Smooth muscle cell (in vitro differentiated cells): Measurements from ENCODE around the gene COL15A1. TPM values are rescaled to one million over a fixed set of nuclear protein-coding genes. Genes with fewer than 3 reads are reported as not detected.
A peak's percentile ranks its signal among the peaks of the same experiment; 100 is the strongest.

ENCODE experiments used
- DNase-seq: peaks from one replicate; lab custom pipeline; 2025; ENCODE audit not compliant: unreplicated experiment; lab: John Stamatoyannopoulos, UW
- H2AFZ ChIP-seq: fragments of 200-600 bp; sonication (generic); 2 replicates; pipeline ENCODE4 v1.6.0; 2016; ENCODE audit warnings: antibody characterized with exemption, low read depth, mild to moderate bottlenecking
- H3F3A ChIP-seq: fragments of 200-600 bp; sonication (generic); 2 replicates; pipeline ENCODE4 v1.6.0; 2017; ENCODE audit warnings: antibody characterized with exemption, low read depth
- H3K27ac ChIP-seq: fragments of 200-600 bp; sonication (generic); 2 replicates; pipeline ENCODE4 v1.5.1; 2016; ENCODE audit warnings: low read depth, mild to moderate bottlenecking
- H3K27me3 ChIP-seq: fragments of 200-600 bp; sonication (generic); 2 replicates; pipeline ENCODE4 v1.6.1; 2016; ENCODE audit warnings: low read depth, mild to moderate bottlenecking
- H3K36me3 ChIP-seq: fragments of 200-600 bp; sonication (generic); 2 replicates; pipeline ENCODE4 v1.5.1; 2016; ENCODE audit warnings: low read depth
- H3K4me1 ChIP-seq: fragments of 200-600 bp; sonication (generic); 2 replicates; pipeline ENCODE4 v1.5.1; 2016; ENCODE audit warnings: low read depth
- H3K4me2 ChIP-seq: fragments of 200-600 bp; sonication (generic); 2 replicates; pipeline ENCODE4 v1.6.0; 2016; ENCODE audit warnings: mild to moderate bottlenecking
- H3K4me3 ChIP-seq: fragments of 200-600 bp; sonication (generic); 2 replicates; pipeline ENCODE4 v1.5.1; 2016; ENCODE audit warnings: mild to moderate bottlenecking
- H3K79me2 ChIP-seq: fragments of 200-600 bp; sonication (generic); 2 replicates; pipeline ENCODE4 v1.6.0; 2016; ENCODE audit warnings: low read depth, mild to moderate bottlenecking
- H3K9ac ChIP-seq: fragments of 200-600 bp; sonication (generic); 2 replicates; pipeline ENCODE4 v1.6.0; 2016; ENCODE audit warnings: low read depth
- H3K9me3 ChIP-seq: fragments of 200-600 bp; sonication (generic); replicated peaks from 2 replicates; pipeline ENCODE4 v1.5.1; 2016; ENCODE audit warnings: low read depth
- H4K20me1 ChIP-seq: fragments of 200-600 bp; sonication (generic); 2 replicates; pipeline ENCODE4 v1.6.0; 2016; ENCODE audit warnings: low read depth
- WGBS: methylation state at CpG from one replicate; pipeline ENCODE4 v1.1.7; 2016; ENCODE audit warnings: low lambda C conversion rate; 5-methylcytosine and 5-hydroxymethylcytosine counted together
- polyA plus RNA-seq: library from polyadenylated mRNA; unstranded; fragments of >200 nt; fragmentation: Nextera tagmentation; extraction: Ambion mirVana; gene quantifications from 2 replicates; pipeline ENCODE4 v1.2.1, GENCODE V29; 2016
- total RNA-seq: library from RNA; depleted of rRNA; stranded (reverse); fragments of >200 nt; gene quantifications from 2 replicates; pipeline ENCODE4 v1.2.3, GENCODE V29; 2014
- TF ChIP-seq, protein P1 (sequence below): fragments of 200-600 bp; sonication (generic); IDR thresholded peaks from 2 replicates; pipeline ENCODE4 v1.5.1; 2017; ENCODE audit warnings: borderline replicate concordance, mild to moderate bottlenecking, antibody characterized with exemption; ENCODE audit not compliant: insufficient read depth, poor library complexity, severe bottlenecking

COL15A1 gene
- total and polyA plus RNA-seq, 2 experiments from 2014 or later = 222 to 293 TPM

DNA sequence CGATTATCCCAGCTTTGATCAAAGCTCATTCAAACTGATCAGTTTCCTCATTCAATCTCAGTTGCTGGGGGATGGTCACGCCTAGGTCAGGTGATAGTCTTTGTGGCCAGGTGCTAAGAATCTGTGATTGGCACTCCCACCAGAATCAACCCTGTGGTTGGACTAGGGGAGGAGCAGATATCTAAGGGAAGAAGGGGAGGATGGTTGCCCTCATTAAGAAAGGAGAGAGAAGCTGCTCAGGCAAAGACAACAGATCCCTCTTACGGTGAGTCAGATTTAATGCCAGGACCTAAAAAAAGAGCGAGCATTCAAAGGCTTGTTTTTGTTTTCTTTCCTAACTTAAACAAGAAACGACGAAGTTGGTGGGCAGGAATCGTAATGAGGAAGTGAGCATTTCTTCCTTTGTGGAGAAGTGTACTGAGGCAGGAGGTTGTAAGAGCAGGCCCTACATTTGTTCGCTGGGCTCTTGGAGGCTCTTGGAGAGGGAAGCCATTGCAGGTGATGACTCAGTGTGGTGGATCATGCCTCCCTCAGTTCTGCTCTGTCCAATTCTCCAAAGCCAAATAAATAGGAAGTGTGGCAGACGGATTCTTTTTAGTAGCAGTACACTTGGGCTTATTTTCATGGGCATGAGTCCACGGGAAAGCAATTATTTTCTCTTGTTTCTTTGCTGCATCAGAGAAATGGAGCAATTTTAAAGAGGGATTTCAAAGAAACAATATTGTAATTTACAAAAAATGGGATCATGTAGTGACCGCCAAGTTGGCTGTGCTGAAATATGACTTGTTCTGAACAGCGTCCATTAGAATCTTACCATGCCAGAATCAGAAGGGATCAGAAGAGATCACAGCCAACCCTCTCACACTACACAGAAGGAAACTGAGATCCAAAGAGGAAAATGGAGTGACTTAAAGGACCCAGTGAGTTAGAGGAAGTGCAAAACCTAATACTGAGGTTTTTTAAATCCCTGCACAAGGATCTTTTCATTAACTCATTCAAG is 142.5 kb downstream of the COL15A1 start:
- TF ChIP-seq, protein P1, sequence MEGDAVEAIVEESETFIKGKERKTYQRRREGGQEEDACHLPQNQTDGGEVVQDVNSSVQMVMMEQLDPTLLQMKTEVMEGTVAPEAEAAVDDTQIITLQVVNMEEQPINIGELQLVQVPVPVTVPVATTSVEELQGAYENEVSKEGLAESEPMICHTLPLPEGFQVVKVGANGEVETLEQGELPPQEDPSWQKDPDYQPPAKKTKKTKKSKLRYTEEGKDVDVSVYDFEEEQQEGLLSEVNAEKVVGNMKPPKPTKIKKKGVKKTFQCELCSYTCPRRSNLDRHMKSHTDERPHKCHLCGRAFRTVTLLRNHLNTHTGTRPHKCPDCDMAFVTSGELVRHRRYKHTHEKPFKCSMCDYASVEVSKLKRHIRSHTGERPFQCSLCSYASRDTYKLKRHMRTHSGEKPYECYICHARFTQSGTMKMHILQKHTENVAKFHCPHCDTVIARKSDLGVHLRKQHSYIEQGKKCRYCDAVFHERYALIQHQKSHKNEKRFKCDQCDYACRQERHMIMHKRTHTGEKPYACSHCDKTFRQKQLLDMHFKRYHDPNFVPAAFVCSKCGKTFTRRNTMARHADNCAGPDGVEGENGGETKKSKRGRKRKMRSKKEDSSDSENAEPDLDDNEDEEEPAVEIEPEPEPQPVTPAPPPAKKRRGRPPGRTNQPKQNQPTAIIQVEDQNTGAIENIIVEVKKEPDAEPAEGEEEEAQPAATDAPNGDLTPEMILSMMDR = no peak
- DNase-seq = no peak
- Histone ChIP-seq H4K20me1 (no peaks in the 10 kb centered on the region), H3K9ac (no peak overlapping the region), H3K27me3 (no peaks in the 10 kb centered on the region), H3K27ac (peak overlapping the region; percentile 80), H3K9me3 (no peaks in the 10 kb centered on the region), H3K4me3 (no peak overlapping the region), H3K36me3 (no peaks in the 10 kb centered on the region), H3K4me2 (peak overlapping the region; percentile 75), H3K4me1 (no peaks in the 10 kb centered on the region), H3F3A (peaks cover 6% of the 10 kb centered on the region), H2AFZ (peak overlapping the region; percentile 38), H3K79me2 (no peaks in the 10 kb centered on the region)
- 49% methylated on average over 12 of the region's 12 CpGs for WGBS

- H3K27me3 ChIP-seq = no peaks in the 10 kb centered on the region
- DNase-seq = no peak
- no peak overlapping the region for H3K4me3 ChIP-seq
- peaks cover 6% of the 10 kb centered on the region for H3F3A ChIP-seq
- no peak overlapping the region for H3K4me2 ChIP-seq
- no peaks in the 10 kb centered on the region for H4K20me1 ChIP-seq
- no peaks in the 10 kb centered on the region for H3K9me3 ChIP-seq
- H3K79me2 ChIP-seq = no peaks in the 10 kb centered on the region
- H3K27ac ChIP-seq = no peak overlapping the region
- no peaks in the 10 kb centered on the region for H3K4me1 ChIP-seq
- 91% methylated on average over 3 of the region's 3 CpGs for WGBS
- H3K9ac ChIP-seq = no peak overlapping the region
- H3K36me3 ChIP-seq = no peaks in the 10 kb centered on the region
- H2AFZ ChIP-seq = no peak overlapping the region
- TF ChIP-seq, protein P1 = no peak
Measured at GRCh38 chr9:99087462-99087861, 143.8 kb downstream of the COL15A1 start.

GRCh38 chr9:99090336-99091130 is 146.8 kb downstream of the COL15A1 start:
- no peak overlapping the region for H2AFZ ChIP-seq
- H3K9me3 ChIP-seq = no peaks in the 10 kb centered on the region
- no peaks in the 10 kb centered on the region for H4K20me1 ChIP-seq
- TF ChIP-seq, protein P1 = no peak
- 81% methylated on average over 5 of the region's 5 CpGs for WGBS
- H3K4me3 ChIP-seq = no peak overlapping the region
- H3K27me3 ChIP-seq = no peaks in the 10 kb centered on the region
- H3K79me2 ChIP-seq = no peaks in the 10 kb centered on the region
- H3K4me2 ChIP-seq = no peak overlapping the region
- H3K36me3 ChIP-seq = no peaks in the 10 kb centered on the region
- no peak overlapping the region for H3K27ac ChIP-seq
- H3K4me1 ChIP-seq = no peaks in the 10 kb centered on the region
- no peak for DNase-seq
- H3K9ac ChIP-seq = no peak overlapping the region
- H3F3A ChIP-seq = peaks cover 6% of the 10 kb centered on the region
